ENCODE data around the gene ORAI3. TPM values are rescaled to one million over a fixed set of nuclear protein-coding genes. Genes with fewer than 3 reads are reported as not detected.

ORAI3 gene
- total RNA-seq, 2 experiments from 2014 or later, result 7.9 to 8.4 TPM

- ChIA-PET POLR2A (no interaction called here), CTCF (interaction anchor here (1.2 kb wide), 1 partner anchor 50 kb away, joined by 3 read pairs; no protein-coding TSS in a partner anchor)
These were observed 47.1 kb downstream of the ORAI3 start for GRCh38 chr16:30995927-30996323.

DNA sequence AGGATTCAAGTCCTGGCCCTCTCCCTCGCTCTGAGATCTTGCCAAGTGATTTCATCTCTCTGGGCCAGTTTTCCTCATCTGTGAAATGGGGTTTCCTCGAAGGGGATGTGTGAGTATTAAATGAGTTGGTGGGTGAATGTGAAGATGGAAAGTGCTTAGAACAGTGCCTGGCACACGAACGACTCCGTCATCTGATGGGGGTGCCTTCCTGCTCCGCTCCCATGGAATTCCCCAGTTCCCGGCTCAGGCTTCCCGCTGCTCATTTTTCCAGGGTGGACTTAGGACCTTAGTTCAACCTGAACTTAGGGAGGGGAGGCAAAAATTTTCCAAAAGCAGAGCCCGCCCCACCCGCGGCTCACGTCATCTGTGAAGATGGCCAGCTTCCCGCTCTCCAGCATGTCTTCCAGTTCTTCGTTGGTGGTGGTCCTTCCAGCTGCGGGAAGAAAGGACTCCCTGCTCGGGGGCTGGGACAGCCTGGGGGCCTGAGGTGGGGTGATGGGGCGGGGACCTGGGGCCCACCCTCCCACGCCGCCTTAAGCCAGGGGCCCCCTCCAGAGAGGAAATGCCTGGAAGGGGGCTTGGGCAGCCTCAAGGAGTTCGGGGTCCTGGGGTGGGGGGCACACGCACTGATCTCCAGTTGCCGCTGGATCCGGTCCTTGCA is 47.6 kb downstream of the ORAI3 start:
- POLR2A ChIA-PET, result interaction anchor here (0.9 to 1.3 kb wide), 2 partner anchors 47 to 78 kb away, joined by 3 to 7 read pairs; partner anchors contain the start of genes ZNF646 and ZNF668
- CTCF ChIA-PET, result interaction anchor here (1.2 kb wide), 1 partner anchor 49 kb away, joined by 3 read pairs; no protein-coding TSS in a partner anchor

- ChIA-PET CTCF (no interaction called here), POLR2A (interaction anchor here (0.6 to 1.3 kb wide), 3 partner anchors 47 to 184 kb away, joined by 3 to 7 read pairs (median 6); partner anchors contain the start of genes ZNF646 and ZNF668)
These were observed 48.3 kb downstream of the ORAI3 start for GRCh38 chr16:30996985-30997724.

DNA sequence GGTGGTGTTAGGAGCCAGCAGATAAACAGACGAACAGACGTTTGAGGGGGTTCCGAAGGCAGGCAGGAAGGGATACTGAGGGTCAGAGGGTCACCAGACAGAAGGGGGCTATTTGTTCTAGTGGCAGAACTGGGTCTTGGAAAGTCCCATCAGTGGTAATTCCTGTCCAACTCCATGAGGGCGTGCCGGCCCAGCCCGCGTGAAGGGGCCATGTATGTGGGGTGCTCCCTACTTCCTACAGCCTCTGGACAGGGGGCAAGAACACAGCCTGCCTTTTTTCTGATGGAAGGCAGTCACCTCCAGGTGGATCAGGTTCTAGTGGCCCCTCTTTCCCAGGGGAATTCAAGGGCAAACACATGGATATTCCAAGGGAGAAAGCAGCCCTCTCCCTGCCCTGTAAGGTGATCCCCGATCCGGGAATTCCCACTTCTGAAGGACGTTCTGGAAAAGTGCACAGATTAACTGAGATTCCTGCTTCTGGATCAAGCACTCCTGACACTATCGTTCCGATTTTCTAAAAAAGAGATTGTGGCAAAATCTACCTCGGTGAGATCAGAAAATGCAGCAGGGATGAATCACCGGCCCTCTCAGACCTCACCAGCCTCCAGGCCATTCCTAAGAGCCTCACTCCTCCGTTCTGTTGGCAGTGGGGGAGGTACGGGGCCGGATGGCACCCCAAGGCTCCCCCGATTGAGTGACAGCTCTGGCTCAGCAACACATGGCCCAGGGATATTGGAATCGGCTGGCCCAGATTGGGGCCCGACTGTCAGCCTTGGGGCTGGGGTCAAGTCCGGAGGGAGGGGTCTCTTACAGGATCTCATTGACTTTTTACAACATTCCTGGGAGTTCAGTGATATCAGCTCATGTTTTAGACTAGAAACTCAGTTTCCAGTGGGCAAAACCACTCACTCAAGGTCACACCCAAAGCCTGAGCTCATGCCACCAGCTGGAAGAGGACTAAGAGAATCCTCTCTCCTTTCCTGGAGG is 49.1 kb downstream of the ORAI3 start:
- ChIA-PET POLR2A (interaction anchor here (0.6 to 1.3 kb wide), 4 partner anchors 33 to 185 kb away, joined by 3 to 7 read pairs (median 4); partner anchors contain the start of genes ZNF646 and ZNF668), CTCF (interaction anchor here (0.9 to 2.9 kb wide), 2 partner anchors 13 to 56 kb away, joined by 3 to 12 read pairs; partner anchors contain the start of gene HSD3B7)

DNA sequence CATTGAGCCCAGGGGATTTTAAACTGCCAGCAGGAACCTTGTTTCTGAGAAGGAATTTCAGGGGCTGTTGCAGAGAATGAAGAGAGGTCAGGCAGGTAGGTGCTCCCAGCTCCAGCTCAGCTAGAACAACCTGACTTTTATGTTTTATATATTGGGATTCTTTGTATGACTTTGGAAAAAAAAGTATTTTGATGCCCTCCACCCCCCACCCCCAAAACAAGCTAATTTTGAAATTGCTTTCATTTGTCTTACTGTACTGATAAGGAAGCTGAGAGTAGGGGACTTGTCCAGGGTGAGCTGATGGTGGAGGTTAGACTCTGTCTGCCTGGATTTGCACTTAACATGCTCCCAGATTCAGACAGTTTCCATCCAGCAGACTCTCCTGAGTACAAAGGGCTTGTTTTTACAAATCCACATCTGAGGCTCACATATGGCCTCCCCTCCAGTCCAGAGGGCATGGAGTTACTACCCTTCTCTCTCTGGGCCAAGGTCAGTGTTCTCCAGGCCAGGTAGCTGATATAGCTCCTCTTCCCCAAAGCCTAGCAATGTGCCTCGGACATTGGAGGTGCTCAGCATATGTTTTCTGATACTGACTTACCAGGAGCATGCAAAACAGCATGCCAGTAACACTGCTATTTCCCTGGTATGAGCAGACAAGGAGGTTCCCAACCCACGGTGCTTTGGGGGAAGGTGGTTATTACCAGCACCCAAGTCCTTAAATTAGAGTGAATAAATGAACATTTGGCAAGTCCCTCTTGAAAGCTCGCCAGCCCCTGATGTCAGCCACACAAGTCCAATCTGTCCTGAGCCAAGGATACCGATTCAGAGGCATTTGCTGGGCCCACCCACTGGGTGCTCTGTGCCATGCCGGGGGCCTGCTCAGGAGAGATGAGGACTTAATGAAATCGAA is 50.2 kb downstream of the ORAI3 start:
- POLR2A ChIA-PET, result interaction anchor here (0.6 kb wide), 1 partner anchor 35 kb away, joined by 3 read pairs; no protein-coding TSS in a partner anchor
- CTCF ChIA-PET, result interaction anchor here (0.6 to 2.9 kb wide), 4 partner anchors 9 to 74 kb away, joined by 3 to 12 read pairs (median 3); partner anchors contain the start of gene HSD3B7

DNA sequence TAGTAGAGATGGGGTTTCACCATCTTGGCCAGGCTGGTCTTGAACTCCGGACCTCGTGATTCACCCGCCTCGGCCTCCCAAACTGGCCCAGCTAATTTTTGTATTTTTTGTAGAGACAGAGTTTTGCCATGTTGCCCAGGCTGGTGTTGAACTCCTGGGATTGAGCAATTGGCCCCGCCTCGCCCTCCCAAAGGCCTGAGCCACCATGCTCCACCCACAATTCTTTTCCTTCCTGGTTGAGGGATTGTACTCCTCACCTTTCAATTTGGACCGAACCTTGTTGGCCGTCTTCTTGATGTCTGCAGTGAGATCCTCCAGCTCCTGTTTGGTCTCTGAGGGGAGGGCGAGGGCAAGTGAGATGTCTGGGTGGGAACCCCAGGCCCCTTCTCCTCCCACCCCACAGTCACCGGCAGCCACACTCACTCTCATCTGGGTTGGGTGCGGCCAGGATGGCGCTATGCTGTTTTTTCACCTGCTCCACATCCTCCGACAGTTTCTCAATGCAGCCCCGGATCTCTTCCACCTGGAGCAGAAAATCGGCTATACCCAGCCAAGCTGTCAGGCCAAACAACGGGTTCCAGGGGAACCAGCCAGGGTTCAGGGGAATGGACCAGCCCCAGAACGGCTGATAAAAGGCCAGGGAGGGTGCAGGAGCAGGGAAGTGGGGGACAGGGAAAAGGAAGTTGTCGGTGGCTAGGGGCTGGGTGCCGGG is 52.0 kb downstream of the ORAI3 start:
- POLR2A ChIA-PET, result no interaction called here
- CTCF ChIA-PET, result interaction anchor here (2.9 kb wide), 1 partner anchor 16 kb away, joined by 12 read pairs; the partner anchor contains the start of gene HSD3B7

- ChIA-PET CTCF (no interaction called here), POLR2A (no interaction called here)
These were observed 52.8 kb downstream of the ORAI3 start for GRCh38 chr16:31001507-31002249.

- CTCF ChIA-PET, result interaction anchor here (0.6 to 1.0 kb wide), 2 partner anchors 14 to 28 kb away, joined by 5 read pairs; no protein-coding TSS in a partner anchor
- POLR2A ChIA-PET, result no interaction called here
These were observed 53.4 kb downstream of the ORAI3 start for GRCh38 chr16:31002250-31002700.

GRCh38 chr16:31002862-31003341 is 54.0 kb downstream of the ORAI3 start:
- POLR2A ChIA-PET, result no interaction called here
- CTCF ChIA-PET, result interaction anchor here (0.6 to 1.0 kb wide), 2 partner anchors 13 to 27 kb away, joined by 5 read pairs; no protein-coding TSS in a partner anchor

DNA sequence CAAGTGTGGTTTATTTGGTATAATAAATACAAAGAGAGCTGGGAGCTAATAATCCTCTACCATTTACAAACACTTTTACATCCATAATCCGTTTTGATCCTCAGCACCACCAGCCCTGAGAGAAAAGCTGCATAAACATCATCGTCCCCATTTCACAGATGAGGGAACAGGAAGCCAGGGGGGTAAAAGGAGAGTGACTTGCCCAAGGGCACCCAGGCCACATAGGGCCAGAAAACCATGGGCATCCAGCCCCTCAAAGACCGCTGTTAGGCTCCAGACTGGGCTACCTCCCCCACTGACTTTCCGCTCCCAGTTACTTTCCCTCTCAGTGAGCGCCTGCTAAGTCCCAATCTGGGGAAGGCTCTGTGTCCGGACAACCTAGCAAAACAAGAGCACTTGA is 54.9 kb downstream of the ORAI3 start:
- ChIA-PET CTCF (no interaction called here), POLR2A (no interaction called here)

Other genes with a start within 250 kb of the ORAI3 start
- gene SRCAP, start 249.9 kb upstream of the ORAI3 start, total RNA-seq, result 10 to 100 TPM; 70.8 to 73.5 TPM
- gene PHKG2, start 200.6 kb upstream of the ORAI3 start, total RNA-seq, result 10 to 100 TPM; 34.5 to 34.7 TPM
- 1 to 10 TPM; 5.3 to 6.3 TPM for gene CFAP119, start 187.0 kb upstream of the ORAI3 start, total RNA-seq
- 100 to 1,000 TPM; 125 to 129 TPM for gene RNF40, start 186.7 kb upstream of the ORAI3 start, total RNA-seq
- 1 to 10 TPM; 5.4 to 5.5 TPM for gene ZNF629, start 161.9 kb upstream of the ORAI3 start, total RNA-seq
- 10 to 100 TPM; 27.8 to 29.8 TPM for gene BCL7C, start 55.0 kb upstream of the ORAI3 start, total RNA-seq
- gene CTF1, start 52.5 kb upstream of the ORAI3 start, total RNA-seq, result under 1 TPM; 0.13 to 0.21 TPM
- 10 to 100 TPM; 29.9 to 30.1 TPM for gene FBXL19, start 25.5 kb upstream of the ORAI3 start, total RNA-seq
- 10 to 100 TPM; 26.9 to 27.3 TPM for gene SETD1A, start 8.7 kb downstream of the ORAI3 start, total RNA-seq
- 1 to 10 TPM; 1.8 to 1.9 TPM for gene HSD3B7, start 36.1 kb downstream of the ORAI3 start, total RNA-seq
- gene STX1B, start 61.6 kb downstream of the ORAI3 start, total RNA-seq, result under 1 TPM; 0.15 to 0.34 TPM
- 10 to 100 TPM; 40.0 to 41.2 TPM for gene STX4, start 84.5 kb downstream of the ORAI3 start, total RNA-seq
- 10 to 100 TPM; 16.8 to 17.2 TPM for gene ZNF668, start 125.2 kb downstream of the ORAI3 start, total RNA-seq
- 10 to 100 TPM; 19.8 to 20.3 TPM for gene ZNF646, start 125.4 kb downstream of the ORAI3 start, total RNA-seq
- 1 to 10 TPM; 3.5 to 3.8 TPM for gene PRSS53, start 139.9 kb downstream of the ORAI3 start, total RNA-seq
- 10 to 100 TPM; 72.7 to 81.6 TPM for gene VKORC1, start 145.7 kb downstream of the ORAI3 start, total RNA-seq
- 10 to 100 TPM; 49.5 to 49.7 TPM for gene BCKDK, start 159.3 kb downstream of the ORAI3 start, total RNA-seq
- 10 to 100 TPM; 53.1 to 54.8 TPM for gene KAT8, start 168.6 kb downstream of the ORAI3 start, total RNA-seq
- gene PRSS8, start 186.7 kb downstream of the ORAI3 start, total RNA-seq, result not detected
- under 1 TPM; 0.23 to 0.31 TPM for gene PRSS36, start 201.0 kb downstream of the ORAI3 start, total RNA-seq
- 100 to 1,000 TPM; 678 to 692 TPM for gene FUS, start 231.1 kb downstream of the ORAI3 start, total RNA-seq